SHP77 treated with DMSO at 0.1 percent for 48 hours (cell line): ENCODE results near the gene GLB1L3.

ENCODE experiments used
- DNase-seq: peaks from one replicate; lab custom pipeline; 2025; lab: John Stamatoyannopoulos, UW

The GLB1L3 gene

DNA sequence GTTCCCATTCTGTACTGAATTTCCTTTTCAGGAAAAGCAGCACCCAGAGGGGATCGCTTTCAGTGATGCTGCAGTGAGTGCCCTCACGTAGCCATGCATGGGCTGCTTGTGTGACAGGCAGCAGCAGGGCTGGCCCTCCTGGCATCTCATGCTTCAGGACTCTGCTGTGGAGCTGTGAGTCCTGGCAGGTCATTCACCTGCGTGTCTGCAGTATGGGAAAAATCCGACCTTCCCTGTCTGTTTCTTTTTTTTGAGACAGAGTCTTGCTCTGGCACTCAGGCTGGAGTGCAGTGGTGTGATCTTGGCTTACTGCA, 69.0 kb downstream of the GLB1L3 start:
- no peak for DNase-seq

- DNase-seq, result no peak
Measured at GRCh38 chr11:134346101-134346975, 70.2 kb downstream of the GLB1L3 start.

DNA sequence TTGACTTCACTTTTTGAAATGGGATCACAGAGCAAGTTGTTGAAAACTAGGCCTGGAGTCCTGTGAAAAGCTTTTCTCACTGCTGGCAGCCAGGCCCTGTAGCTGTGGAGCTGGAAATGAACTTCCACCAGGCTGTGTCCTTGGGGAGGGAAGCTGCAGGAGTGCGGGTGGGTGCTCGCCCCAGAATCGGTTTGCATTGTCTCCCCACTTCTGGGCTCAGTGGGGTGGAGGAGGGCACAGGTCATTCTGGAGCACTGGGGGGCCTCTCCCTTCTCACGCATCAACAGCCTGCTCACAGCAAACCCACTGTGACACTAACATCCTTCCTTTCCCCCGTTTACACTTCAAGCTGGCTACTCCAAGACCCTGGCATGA, 70.8 kb downstream of the GLB1L3 start:
- DNase-seq, result no peak

- DNase-seq, result no peak
Measured at GRCh38 chr11:134347441-134347840, 71.3 kb downstream of the GLB1L3 start.

GRCh38 chr11:134349109-134349801, 73.1 kb downstream of the GLB1L3 start:
- DNase-seq, result no peak

GRCh38 chr11:134349802-134350355, 73.7 kb downstream of the GLB1L3 start:
- no peak for DNase-seq

- DNase-seq, result no peak
Measured at GRCh38 chr11:134350381-134350780, 74.2 kb downstream of the GLB1L3 start.

DNA sequence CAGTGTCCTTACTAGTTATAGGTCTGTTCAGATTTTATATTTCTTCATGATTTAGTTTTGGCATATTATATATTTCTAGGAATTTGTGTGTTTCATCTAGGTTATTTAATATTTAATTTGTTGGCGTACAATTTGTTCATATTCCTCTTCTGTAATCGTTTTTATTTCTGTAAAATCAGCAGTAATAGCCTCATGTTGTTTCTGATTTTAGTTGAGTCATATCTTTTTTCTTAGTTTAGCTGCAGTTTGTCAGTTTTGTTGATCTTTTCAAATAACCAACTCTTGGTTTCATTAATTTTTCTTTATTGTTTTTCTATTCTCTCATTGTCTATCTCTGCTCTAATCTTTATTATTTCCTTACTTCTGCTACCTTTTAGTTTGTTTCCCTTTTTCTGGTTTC, 75.9 kb downstream of the GLB1L3 start:
- no peak for DNase-seq

DNA sequence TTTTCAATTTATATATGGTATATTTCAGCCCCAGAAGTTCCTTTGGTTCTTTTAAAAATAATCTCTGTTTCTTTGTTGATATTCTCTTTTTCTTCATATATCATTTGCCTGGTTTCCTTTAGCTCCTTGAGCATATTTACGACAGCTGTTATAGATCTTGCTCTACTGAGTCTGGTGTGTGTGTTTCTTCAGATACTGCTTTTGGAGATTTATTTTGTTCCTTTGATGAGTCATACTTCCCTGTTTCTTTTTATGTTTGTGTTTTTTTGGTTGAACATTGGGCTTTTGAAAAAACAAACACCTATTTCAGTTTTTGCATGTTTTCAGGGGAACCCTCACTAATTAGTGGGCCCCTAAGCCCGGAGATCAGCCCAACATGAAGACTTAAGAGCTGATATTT, 79.0 kb downstream of the GLB1L3 start:
- no peak for DNase-seq

DNA sequence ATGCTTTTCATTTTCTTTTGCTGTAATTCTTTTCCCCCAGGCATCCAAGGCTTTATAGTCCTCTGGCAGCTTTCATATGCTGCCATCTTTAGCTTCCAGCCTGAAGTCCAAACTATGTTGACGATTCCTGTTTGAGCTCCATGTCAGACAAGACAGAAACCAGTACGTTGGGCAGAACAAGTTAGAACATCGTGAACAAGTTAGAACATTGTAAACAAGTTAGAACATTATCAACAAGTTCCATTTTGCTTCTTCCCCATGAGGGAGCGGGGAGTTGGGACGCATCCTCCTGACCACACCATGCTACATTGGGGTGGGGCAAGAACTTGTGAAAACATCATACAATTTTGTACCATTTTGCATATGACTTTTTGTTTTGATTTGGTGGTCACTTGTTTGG, 79.5 kb downstream of the GLB1L3 start:
- no peak for DNase-seq

DNA sequence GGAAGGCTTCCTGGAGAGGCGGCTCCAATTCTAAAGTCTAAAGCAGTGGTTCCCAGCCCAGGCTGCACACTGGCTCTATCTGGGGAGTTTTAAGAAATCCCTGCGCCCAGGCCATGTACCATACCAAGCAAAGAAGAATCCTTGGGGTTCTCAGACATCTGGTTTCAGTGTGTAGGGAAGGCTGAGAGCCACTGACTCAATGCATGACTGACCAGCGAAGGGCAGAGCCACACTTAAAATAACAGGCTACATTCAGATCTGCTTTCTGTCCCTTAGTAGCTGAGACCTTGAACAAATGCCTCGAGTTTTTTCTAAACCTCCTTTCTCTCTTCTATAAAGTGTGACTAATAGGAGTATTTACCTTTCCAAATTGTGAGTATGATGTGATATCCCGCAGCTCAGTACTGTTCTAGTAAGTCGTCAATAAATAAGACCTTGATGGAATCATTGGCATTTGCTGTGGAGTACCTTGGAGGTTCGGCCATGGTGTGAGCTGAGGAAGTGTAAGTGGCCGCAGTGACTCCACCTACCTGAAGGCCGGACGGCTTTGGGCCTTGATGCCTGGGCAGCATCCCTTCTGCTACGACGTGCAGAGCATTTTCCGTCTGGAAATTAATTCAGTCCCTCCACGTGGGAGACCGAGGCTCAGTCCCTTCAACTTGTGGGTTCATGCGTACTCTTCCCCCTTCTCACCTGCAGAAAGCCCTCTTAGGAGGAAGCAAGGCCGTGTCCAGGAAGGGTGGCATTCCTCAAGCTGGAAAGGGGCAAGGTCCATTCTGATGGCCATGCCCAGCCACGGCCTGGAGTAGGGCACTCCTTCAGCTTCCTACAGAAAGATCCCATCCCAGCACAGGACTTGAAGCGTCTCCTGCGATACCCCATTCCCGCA, 80.7 kb downstream of the GLB1L3 start:
- DNase-seq, result no peak

DNA sequence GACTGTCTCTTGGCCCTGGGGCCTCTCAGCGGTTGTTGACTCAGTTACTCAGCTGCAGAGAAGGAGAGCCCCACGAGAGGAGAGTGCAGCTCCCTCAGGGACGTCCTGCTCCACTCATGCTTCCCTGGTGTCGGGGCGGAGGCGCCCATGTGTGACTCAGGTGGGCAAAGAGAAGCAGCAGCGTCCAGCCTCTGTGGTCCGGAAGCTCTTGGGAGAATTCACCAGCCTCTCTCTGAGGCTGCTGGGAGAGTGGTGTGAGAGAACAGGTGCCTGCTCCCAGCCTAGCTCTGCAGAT, 81.3 kb downstream of the GLB1L3 start:
- DNase-seq, result no peak

GRCh38 chr11:134358165-134358855, 82.1 kb downstream of the GLB1L3 start:
- no peak for DNase-seq

- DNase-seq, result no peak
Measured at GRCh38 chr11:134358856-134359490, 82.8 kb downstream of the GLB1L3 start.

GRCh38 chr11:134359646-134360045, 83.5 kb downstream of the GLB1L3 start:
- no peak for DNase-seq

GRCh38 chr11:134360050-134360835, 84.1 kb downstream of the GLB1L3 start:
- DNase-seq, result peak; percentile 46

GRCh38 chr11:134361661-134362060, 85.5 kb downstream of the GLB1L3 start:
- no peak for DNase-seq

- DNase-seq, result no peak
Measured at GRCh38 chr11:134362192-134362901, 86.2 kb downstream of the GLB1L3 start.

DNA sequence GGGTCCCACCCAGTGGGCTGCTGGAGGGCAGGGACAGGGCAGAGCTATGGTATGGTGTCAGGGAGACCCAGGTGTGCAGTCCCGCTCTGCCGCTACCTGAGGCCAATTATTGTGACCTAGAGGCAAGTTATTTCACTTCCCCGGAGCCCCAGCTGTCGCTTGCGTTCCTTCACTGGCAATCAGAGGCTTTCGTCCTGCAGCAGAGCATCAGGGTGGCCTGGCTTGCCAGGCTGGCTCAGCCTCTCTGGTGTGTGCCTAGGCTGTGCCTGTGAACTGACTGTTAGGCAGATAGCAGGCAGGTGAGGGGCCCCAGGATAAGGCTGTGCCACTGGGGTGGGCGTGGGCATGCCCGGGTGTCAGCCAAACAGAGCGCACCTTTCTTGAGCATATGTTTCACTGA, 87.0 kb downstream of the GLB1L3 start:
- no peak for DNase-seq

DNA sequence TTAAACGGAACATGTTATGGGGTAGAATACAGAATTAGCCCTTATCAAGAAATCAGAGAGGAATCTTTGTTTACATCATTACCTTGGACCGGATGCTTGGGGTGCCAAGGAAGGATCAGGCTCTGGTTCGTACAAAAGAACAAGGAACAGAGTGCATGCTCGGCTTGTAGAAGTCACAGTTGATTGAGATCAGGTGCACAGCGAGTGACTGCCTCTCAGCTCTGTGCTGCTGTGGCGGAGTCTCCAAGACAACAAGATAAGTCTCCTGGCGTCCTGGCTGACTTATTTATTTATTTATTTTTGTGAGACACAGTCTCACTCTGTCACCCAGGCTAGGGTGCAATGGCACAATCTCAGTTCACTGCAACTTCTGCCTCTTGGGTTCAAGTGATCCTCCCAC, 87.4 kb downstream of the GLB1L3 start:
- DNase-seq, result no peak
